ENCODE measurements around the gene C1R.
"Not testable (repeated sequence)": the region's sequence is repeated elsewhere in the genome, so short reads cannot be mapped to it uniquely, and the experiment has no call there.

C1R gene

DNA sequence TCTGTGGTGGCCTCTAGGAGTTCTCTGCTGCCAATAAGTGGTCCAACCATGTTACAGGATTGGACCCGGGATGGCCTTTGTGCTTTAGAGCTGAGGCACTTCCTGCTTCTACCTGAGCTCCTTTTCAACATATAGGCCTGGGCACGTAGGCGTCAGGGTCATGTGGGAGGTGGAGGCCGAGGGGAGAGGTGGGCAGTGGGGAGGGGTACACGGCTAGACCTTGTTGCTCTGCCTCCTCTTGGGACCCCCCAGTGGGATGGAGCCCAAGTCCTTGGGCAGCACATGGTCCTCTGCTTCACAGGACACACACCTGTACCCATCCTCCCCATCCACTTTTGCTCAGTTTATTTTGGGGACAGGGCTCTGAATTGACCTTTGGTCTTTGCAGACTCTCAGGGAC lies 29.1 kb upstream of the C1R start:
- DNase-seq (ENCODE audit: low read depth in 3 of 3, low spot score in 1 of 3), result no peak

DNA sequence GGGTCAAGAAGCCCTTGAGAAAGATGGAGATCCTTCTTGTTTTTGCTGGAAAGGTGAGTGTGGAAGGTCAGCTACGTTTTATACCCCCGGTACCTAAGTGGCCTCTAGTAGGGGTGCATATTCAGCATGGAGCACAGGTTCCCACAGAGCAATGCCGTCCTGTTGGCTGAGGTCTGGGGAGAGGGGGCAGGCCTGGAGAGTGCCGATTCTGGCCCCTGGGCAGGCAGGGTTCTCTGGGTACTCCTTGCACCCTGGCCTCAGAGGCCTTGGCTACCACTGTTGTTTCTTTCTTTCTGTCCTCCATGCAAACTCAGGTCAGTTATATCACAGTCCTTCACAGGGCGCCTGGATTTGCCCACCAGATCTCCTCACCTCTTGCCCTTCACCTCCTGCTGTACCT lies 27.9 kb upstream of the C1R start:
- DNase-seq (ENCODE audit: low read depth in 3 of 3, low spot score in 1 of 3), result no peak

DNA sequence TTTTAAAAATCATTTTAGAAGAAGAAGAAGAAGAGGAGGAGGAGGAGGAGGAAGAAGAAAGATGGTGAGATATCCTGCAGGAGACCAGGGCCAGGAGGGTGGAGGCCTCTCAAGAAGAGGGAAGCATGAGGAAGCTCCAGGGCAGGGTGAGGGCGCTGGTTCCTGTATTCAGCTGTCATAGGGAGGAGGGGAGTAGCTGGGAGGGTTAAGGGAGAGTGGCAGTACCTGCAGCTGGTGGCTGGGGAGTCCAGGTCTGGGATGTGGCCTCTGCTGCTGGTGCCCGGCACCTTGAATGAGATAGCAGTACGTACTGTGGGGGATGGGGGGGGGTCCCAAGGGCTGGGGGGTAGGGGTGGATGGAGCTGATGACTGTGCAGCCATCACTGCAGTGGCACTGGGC lies 26.6 kb upstream of the C1R start:
- no peak for DNase-seq (ENCODE audit: low read depth in 3 of 3, low spot score in 1 of 3)

DNA sequence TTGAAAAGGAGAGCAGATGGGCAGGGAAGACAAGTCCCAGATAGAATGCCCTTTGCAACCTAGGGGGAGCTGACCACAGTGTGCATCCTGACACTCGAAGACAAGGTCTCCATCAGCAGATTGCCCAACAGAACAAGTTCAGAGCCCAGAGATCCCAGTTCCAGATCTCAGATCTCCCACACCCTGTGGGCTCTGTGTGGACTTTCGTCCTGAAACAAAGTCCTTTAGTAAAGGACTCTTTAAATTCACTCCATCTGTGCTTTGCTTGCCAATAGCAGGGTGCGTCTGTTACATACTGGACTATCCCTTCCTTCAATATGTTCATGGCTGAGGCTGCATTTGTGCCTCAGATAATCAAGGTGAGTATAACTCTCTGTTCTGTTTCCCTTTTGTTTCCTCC lies 25.4 kb upstream of the C1R start:
- no peak for DNase-seq (ENCODE audit: low read depth in 3 of 3, low spot score in 1 of 3)

DNA sequence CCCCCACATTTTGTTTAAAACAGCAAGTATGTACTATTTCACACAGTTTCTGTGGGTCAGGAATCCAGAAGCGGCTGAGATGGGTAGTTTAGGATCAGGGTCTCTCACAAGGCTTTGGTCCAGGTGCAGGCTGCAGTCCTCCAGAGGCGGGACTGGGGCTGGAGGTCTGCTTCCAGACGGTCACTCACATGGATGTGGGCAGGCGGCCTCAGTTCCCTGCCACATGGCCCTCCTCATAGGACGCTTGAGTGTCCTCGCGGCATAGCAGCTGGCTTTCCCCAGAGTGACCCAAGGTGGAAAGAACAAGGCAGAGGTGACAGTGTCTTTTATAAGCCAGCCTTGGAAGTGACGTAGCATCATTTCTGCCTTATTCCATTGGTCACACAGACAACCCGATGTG lies 24.7 kb upstream of the C1R start:
- no peak for DNase-seq (ENCODE audit: low read depth in 3 of 3, low spot score in 1 of 3)

DNA sequence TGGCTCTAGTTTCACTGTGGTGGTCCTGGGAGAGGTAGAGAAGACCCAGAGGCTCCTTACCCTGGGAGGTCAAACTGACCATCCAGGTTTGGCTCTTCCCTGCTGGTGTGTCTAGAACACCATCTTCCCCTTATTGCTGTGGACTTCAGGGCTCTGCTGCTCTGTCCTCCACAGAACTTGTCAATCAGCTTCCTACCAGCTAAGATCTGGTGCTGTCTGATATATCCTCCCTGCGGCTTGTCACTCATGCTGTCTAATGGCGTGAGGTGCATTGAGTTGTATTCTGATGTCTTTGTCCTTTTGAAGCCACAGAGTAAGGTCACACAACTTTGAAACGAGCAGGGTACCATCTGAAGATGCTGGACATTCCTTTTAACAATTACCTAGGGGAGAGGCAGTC lies 24.0 kb upstream of the C1R start:
- no peak for DNase-seq (ENCODE audit: low read depth in 3 of 3, low spot score in 1 of 3)

DNA sequence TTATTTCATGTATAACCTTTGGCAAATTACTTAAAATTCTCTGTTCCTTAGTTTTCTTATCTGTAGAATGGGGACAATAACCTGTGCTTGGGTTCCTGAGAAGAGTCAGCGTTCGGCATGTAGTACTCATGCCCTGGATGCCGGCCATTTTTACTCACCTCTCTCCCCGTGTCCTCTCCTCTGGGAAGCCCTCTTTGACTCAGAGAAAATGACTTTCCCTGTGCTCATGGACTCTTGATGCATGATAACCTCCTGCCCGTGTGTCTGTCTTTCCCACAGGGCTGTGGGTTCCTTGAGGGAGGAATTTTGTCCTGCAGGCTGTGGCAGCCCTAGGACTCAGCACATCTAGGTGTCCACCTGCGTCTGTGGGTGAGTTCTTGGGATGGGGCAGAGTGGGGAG lies 22.6 kb upstream of the C1R start:
- no peak for DNase-seq (ENCODE audit: low read depth in 3 of 3, low spot score in 1 of 3)

DNA sequence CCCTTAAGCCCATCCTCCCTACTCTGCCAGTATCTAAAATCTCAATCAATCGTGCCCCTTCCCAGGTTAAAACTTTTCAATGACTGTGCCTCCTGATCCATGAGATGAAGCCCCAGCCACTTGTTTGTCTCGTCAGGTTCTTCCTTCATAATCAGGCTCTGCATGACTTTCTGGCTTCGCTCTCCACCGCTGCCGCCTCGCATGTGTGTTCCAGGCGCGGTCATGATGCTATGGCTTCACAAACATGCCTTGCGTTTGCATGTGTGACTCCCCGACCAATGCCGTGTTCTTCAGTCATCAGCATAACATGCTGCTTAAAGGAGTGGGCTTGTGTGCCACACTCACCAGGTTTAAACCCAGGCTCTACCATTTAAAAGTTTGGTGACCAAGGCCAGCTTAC lies 21.8 kb upstream of the C1R start:
- no peak for DNase-seq (ENCODE audit: low read depth in 3 of 3, low spot score in 1 of 3)

DNA sequence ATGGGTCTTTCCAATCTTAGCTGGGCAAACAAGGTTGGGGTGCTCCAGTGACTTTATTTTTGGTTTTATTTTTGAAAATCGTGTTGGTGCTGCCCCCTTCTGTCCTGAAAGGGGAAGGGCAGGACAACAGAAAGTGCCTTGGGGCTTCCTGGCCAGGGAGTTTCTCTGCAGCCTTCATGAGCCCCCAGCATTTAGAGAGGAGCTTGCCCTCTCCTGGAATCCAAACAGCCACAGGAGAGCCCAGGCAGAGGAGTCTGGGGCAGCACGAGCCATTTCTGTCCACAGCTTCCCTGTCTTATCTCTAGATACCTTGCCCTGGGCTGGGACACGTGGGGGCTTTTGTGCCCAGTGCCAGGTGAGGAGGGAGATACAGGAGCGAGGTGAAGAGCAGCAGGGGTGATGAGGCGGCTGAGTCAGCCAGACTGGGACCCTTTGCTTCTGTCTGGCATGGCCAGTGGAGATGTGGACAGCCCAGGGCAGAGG lies 21.2 kb upstream of the C1R start:
- DNase-seq (ENCODE audit: low read depth in 3 of 3, low spot score in 1 of 3), result peak in 1 of 3 donors; percentile 15

DNA sequence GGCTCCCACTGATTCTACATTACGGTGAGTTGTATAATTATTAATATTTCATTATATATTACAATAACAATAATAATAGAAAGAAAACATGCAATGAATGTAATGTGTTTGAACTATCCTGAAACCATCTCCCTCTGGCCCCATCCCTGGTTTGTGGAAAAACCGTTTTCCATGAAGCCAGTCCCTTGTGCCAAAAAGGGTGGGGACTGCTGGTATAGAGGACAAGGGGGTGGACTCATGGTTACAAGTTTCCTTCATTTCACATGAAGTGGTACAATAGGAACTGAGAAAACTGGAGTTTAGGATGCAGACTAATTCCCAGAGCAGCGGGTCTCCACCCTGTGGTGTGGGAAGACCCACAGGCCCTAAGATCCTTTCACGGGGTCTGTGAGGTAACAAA lies 19.8 kb upstream of the C1R start:
- no peak for DNase-seq (ENCODE audit: low read depth in 3 of 3, low spot score in 1 of 3)

DNA sequence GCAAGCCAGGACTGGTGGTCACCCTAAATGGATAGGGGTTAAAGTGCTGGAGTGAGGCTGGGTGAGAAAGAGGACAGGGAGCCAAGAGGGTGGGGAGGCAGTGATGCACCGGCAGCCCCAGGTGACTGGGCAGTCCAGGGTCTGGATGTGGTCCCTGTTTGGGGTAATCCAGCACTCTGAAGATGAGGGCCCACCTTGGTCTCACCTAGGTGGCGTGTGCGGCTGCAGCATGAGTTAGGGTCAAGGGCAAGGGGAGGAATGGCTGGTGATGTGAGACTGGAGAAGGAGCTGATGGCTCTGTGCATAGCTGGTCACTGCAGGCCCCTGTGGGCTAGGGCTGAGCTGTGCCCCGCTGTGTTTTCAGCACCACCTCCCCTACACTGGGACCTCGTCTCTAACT lies 18.4 kb upstream of the C1R start:
- no peak for DNase-seq (ENCODE audit: low read depth in 3 of 3, low spot score in 1 of 3)

DNA sequence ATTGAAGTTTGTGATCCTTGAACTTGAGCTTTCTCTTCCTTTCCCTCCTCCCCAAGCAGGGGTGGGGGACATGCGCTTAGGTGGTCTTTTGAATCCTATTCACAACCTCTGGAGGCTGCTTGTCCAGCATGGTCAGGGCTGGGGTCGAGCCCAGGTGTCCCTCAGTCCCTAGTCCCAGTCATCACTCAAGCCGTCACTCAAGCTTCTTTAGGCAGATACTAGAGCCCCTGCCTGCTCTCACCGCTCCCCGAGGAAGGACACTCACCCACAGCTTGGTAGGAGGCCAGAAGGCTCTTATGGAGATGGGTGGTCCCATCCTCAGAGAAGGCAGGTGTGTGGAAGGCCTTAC lies 17.3 kb upstream of the C1R start:
- no peak for DNase-seq (ENCODE audit: low read depth in 3 of 3, low spot score in 1 of 3)

DNA sequence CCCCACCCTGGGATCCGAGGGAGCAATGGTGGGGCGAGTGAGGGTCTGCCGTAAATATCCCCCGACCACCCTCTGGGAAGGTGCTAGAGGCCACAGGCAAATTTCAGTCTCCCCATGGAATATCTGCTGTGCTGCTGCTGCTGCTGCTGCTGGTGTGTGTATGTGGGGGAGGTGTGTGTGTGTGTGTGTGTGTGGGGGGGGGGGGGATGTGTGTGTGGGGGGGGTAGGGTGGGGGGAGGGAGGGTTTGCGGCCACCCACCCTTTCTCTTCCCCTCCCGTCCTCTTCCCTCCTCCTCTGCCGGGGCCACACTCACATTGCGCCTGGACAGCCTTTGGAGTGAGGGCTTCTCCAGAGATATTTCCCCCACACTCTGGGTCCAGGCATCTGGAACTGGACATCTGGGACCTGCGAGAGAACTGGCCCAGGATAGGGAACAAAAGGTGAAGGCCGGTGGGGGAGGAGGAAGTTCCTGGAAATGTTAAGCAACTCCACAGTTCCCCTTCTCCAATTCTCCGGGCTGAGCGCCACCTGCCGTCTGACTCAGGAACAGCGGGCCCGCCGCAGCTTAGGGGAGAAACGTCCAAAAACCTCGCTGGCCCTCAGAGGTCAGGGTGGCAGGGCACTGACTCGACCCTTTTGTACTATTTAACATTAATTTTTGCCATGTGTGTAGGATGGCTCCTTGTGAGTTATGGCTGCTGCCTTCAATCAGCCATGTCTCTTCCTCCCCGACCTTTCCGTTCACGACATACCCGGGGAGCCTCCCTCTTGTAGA lies 16.7 kb upstream of the C1R start, which contains the start of gene C1RL:
Gene C1RL, minus strand, starts transcription at position 419 of the 776 bp plus-strand sequence. Its CDS starts 34 bp downstream, at position 385.
- peak; percentile 50 to 85 (median 60) for DNase-seq (ENCODE audit: low read depth in 3 of 3, low spot score in 1 of 3)

DNA sequence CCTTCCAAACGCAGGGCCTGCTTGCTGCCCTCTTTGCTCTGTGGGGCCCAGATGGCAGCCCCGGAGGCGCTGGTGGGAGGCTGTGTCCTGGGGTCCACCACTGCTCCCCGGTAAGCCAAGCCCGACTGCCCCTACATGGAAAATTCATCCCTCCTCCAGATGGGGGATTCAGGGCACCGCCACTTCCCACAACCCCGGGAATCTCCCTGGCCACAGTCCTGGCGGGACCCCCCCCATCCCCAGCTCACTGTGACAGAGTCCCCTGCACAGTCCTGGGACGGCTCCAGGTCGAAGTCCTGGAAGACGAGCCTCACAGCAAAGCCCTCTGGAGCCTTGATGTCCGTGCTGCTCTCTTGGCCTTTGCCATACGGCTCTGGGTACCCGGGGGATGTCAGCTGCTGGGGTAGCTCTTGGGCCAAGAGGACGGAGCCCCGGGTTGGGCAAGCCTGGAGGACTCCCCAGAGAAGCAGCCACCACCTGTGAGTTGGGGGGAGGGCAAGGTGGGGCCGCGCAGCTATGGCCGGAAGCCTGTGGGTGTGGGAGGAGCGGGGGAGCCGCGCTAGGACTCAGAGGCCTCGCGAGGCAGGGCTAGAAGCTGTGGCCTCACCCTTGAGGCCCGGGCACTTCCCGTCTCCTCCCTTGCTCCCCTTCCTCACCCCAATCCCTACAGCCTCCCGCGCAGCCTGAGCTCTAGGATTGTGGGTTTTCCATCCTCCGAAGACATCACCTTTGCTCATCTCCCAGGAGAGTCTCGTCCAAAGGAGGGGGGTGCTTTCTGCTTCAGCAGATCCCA lies 16.0 kb upstream of the C1R start:
- DNase-seq (ENCODE audit: low read depth in 3 of 3, low spot score in 1 of 3), result peak; percentile 31 to 55 (median 45)

DNA sequence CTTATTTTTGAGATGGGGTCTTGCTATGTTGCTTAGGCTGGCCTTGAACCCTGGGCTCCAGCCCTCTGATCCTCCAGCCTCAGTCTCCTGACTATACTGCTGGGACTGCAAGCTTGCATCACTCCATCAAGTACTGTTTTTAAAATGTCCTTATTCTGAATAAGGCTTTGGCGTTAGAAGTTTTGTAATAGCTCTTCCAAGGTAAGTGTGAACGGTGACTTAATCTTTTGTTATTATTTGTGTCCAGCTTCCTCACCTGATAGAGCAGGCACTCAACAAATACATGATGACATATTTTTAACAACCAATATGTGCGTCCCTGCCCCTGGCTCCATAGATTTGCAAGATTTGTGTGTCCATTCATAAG lies 15.4 kb upstream of the C1R start:
- DNase-seq (ENCODE audit: low read depth in 3 of 3, low spot score in 1 of 3), result no peak

DNA sequence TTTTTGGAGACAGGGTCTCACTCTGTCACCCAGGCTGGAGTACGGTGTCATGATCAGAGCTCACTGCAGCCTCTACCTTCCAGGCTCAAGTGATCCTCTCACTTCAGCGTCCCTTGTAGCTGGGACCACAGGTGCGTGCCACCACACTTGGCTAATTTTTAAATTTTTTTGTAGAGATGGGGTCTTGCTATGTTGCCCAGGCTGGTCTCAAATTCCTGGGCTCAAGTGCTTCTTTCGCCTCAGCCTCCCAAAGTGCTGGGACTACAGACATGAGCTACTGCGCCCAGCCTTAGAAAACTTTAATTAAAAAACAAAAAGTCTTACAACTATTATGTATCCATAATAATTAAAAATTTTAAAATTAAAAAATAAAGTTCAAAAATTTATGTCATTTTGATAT lies 14.9 kb upstream of the C1R start:
- DNase-seq (ENCODE audit: low read depth in 3 of 3, low spot score in 1 of 3), result not testable (repeated sequence)

DNA sequence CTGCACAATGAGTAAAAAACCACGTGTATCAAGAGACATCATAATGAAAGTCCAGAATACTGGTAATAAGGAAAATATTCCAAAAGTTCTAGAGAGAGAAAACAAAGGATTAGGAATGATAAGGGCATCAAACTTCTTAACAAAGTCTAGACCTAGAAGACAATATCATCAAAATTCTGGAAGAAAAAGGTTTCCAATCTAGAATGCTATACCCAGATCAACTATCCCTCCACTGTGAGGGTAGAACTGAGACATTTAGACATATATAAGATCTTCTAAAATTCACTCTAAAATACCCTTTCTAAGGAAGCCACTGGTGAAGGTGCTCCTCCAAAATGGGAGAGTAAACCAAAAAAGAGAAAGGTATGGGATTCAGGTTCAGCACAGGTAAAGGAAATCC lies 13.8 kb upstream of the C1R start:
- DNase-seq (ENCODE audit: low read depth in 3 of 3, low spot score in 1 of 3), result no peak

DNA sequence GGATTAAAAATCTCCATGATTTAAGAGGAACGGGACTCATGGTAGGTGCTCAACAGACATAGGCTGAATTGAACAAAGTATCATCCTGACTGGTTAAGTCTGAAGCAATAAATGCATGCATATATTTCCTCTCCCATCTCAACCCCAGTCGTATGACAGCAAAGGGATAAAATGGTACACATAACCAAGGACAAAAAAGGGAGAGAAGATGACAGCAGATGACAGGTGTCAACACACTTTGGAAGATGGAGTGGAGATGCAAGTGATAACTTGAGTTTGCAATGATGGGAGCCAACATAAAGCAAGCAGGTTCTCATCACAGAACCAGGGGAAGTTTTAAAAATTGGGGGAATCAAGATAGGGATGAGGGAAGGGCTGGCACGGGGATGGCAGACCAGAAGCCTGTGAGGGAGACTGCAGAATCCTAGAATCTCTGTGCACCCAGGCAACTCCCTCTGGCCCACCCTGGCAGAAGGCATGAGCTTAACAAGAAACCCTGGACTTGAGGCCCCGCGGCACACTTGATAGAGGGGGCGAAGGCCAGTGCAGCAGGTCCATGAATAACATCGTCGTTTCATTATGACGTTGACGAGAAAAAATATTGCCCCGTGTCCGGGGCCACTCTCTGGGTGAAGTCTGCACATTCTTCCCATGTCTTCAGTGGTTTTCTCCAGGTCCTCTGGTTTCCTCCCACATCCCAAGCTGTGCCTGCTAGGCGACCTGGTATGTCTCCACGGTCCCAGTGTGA lies 11.8 kb upstream of the C1R start:
- DNase-seq (ENCODE audit: low read depth in 3 of 3, low spot score in 1 of 3), result no peak

DNA sequence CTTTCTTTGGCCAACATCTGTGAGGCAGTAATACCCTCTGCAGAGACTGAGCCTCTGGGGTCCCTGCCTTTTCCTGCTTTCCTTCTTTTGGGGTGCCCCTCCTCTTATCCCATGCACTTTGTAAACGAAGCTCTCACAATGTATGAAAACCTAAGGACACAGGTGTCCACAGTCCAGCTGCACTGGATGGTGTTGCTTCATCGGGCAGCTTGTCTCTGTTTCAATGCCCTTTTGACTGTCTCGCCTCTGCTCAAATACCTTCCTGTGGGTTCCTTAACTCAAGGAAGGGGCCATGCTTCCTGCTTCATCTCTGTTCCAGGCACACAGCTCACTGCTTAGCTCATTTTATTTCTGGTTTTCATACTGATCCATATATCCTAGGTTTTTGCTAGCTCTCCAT lies 10.3 kb upstream of the C1R start:
- no peak for DNase-seq (ENCODE audit: low read depth in 3 of 3, low spot score in 1 of 3)

DNA sequence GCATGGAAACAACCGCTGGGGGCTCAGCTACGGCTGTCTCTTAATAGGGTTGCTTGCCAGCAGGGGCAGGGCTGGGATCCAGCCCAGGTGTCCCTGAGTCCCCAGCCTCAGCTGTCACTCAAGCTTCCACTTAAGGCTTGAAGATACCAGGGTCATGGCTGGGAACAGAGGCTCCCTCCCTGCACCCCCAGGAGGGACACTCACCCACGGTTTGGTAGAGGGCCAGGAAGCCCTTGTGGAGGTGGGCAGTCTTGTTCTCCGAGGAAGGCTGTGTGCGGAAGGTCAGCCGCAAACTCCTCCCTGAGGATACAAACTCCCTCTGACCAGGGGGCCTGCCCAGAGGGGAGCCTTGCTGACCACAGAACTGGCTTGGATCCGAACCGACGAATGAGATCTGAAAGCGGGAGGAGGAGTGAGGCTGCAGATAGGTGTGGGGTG lies 9.5 kb upstream of the C1R start:
- no peak for DNase-seq (ENCODE audit: low read depth in 3 of 3, low spot score in 1 of 3)

DNA sequence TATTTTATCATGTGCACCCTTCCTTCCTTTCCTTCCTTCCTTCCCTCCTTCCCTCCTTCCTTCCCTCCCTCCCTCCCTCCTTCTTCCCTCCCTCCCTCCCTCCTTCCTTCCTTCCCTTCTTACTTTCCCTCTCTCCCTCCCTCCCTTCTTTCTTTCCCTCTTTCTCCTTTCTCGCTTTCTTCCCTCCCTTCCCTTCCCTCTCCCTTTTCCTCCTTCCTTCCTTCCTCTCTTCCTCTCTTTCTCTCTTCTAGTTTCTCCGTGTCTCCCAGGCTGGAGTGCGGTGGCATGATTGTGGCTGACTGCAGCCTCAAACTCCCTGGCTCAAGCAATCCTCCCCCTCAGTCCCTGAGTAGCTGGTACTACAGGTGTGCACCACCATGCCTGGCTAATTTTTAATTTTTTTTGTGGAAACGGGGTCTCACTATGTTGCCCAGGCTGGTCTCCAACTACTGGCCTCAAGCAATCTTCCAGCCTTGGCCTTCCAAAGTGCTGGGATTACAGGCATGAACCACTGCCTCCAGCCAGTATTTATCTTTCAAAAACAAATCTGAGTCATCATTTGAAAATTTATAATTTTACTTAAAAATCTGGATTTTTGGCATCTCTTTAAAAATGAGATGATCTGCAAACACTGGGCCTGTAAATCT lies 8.9 kb upstream of the C1R start:
- DNase-seq (ENCODE audit: low read depth in 3 of 3, low spot score in 1 of 3), result no peak
